NK-92 (cell line): ENCODE data around the gene TMEM87B.

Experiments used
- DNase-seq: peaks from one replicate; lab custom pipeline; 2025; ENCODE audit not compliant: unreplicated experiment; lab: John Stamatoyannopoulos, UW

Gene TMEM87B, protein sequence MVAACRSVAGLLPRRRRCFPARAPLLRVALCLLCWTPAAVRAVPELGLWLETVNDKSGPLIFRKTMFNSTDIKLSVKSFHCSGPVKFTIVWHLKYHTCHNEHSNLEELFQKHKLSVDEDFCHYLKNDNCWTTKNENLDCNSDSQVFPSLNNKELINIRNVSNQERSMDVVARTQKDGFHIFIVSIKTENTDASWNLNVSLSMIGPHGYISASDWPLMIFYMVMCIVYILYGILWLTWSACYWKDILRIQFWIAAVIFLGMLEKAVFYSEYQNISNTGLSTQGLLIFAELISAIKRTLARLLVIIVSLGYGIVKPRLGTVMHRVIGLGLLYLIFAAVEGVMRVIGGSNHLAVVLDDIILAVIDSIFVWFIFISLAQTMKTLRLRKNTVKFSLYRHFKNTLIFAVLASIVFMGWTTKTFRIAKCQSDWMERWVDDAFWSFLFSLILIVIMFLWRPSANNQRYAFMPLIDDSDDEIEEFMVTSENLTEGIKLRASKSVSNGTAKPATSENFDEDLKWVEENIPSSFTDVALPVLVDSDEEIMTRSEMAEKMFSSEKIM

DNA sequence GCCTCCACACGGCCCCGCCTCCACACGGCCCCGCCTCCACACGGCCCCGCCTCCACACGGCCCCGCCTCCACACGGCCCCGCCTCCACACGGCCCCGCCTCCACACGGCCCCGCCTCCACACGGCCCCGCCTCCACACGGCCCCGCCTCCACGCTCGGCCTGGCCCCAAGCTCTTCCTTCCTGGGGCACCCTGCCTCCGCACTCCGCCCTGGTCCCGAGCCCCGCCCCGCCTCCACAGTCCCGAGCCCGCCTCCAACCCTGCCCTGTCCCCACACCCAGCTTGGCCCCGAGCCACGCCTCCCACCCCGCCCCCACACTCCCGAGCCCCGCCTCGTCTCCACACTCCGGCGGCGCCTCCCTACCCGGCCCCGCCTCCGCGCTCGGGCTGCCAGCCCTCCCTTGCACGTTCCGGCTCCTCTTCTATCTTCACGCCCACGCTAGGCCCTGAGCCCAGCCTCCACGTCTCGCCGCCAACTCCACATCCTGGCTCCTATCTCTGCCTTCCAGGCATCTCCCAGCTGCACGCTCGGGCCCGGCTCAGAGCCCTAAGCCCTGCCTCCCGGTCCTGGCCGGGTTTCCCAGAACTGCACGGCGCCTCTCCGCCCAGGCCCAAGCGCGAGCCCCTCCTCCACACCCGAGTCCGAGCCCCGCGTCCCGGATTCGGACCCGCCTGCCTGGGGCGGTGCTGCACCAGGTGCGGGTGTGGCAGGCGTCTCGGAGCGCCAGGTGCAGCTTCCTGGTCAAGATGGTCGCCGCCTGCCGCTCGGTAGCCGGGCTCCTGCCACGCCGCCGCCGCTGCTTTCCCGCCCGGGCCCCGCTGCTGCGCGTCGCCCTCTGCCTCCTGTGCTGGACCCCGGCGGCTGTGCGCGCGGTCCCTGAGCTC is at the start of gene TMEM87B:
TMEM87B (plus strand) TSS at position 423 of the 883 bp plus-strand sequence; CDS start at position 746, 323 bp downstream.
- DNase-seq = peak; percentile 88

DNA sequence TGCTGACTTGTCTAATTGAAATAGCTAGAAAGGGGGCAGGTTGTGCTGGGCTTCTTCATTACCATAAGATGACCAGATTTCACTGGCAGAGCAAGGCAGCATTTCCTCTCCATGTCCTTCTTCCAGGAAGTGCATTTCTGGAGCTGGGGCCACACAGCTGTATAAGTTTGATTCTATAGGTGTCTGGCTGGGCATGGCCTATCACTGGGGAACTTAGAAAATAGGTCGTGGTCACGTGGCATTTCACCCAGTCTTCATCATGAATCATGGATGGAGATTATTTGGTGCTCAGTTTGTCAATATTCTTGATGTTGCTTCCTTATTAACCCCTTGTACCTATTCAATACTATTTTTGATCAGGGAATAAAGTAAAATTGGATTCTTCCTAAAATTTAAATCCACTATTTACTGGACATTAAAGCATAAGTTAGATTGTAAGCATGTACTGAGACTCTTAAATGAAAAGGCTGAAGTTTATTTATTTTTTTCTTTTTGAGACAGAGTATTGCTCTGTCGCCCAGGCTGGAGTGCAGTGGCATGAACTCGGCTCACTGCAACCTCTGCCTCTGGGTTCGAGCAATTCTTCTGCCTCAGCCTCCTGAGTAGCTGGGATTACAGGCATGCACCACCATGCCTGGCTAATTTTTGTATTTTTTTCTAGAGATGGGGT is 49.5 kb upstream of the TMEM87B start:
- no peak for DNase-seq

DNA sequence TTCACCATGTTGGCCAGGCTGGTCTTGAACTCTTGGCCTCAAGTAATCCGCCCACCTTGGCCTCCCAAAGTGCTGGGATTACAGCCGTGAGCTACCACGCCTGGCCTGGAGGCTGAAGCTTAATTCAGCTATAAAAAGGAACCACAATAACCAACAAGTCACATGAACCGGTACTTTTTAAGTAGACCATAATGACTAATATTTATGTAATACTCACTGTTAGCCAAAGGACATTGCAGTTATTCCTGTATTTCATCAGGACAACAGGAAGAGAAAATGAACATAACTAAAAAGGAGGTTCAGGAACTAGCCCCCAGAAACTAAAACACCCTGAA is 49.0 kb upstream of the TMEM87B start:
- DNase-seq = no peak

DNA sequence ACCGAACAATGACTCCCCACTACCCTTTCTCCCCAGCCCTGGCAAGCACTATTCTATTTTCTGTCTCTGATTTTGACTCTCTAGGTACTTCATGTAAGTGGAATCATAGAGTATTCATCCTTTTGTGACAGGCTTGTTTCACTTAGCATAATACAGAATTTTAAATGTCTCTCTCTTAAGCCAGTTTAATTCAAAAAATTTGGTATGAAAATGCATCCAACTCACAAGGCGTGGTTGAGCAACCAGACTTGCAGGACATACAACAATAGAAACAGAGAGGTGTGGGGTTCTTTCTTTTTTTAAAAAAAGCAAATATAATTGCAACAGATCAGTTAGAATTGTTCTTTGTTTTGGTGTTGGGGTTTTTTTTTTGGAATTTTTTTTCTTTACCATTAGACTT is 47.6 kb upstream of the TMEM87B start:
- DNase-seq = no peak

DNA sequence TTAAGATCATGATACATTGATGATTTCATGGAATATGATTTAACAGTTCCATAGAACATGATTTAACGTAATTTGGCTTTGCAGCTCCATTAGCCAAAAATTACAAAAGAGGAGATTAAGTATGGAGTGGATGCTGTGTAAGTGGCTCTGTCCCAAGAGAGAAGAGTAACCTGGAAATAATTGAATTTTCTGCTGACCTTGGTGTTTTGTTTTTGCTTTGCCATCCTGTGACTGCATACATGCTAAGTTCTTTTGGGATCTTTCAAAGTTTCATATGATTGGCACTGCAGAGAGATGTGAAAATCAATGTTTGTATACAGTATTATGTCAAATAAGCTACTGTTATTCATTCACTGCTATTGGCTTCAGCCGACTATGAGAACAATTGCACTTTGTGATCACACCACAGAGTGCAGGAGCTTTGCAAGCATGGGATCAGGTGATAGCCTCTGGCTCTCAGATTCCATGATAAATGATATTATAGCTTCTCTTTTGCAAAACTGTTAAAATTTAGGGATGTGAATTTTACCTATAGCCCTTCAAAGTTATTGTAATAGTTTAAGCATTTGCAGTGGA is 46.1 kb upstream of the TMEM87B start:
- DNase-seq = no peak

DNA sequence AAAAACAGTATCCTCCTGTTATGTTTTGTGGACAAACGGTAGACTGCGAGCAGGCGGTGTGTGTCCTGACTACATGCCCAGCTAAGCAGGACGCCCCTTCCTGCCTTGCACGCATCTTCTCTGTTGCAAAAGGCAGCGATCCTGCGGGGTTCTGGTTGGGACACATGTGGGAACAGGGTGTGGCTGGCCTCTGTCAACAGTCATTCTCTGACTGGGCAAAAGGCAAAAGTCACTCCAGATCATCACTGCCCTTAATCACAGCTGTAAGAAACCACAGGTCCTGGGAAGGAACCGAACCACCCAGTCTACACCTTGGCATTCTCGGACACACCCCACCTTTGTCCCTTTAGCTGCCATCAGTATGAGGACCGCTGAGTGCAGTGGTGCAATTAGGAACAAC is 44.3 kb upstream of the TMEM87B start:
- DNase-seq = no peak

DNA sequence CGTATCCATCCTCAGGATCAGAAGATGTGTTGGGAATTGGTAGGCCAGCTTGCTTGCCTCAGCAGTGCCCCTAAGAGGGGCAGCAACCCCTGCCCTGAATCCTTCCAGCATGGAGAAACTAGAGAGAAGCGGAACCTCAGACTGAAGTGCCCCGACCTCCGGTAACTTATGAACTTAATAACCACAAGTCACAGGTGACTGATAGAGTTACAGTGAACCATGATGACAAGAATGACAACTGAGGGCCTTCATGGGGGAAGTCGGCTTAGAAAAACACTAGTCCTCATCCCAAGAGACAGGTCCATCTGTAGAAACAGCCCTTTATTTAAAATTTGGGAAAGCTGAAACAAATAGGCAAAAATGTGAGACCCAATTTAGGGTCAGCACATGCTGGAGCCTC is 42.5 kb upstream of the TMEM87B start:
- no peak for DNase-seq

DNA sequence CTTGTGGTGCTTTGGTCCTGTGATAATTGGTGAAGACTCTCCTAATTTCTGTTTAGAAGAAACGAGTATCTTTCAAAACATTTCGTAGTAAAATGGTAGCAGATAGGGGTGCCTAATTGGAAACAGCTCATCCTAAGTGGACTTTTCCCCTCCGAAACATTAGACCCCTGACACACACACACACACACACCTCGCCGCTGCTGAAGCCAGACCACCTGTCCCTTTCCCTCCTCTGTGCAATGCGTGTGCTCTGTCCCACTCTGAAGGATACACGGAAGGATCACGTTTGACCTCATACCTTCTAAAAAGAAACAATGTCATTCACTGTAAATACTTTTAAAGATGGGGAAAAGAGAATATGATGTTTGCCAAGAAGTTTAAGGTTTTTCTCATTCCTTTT is 36.2 kb upstream of the TMEM87B start:
- DNase-seq = no peak

DNA sequence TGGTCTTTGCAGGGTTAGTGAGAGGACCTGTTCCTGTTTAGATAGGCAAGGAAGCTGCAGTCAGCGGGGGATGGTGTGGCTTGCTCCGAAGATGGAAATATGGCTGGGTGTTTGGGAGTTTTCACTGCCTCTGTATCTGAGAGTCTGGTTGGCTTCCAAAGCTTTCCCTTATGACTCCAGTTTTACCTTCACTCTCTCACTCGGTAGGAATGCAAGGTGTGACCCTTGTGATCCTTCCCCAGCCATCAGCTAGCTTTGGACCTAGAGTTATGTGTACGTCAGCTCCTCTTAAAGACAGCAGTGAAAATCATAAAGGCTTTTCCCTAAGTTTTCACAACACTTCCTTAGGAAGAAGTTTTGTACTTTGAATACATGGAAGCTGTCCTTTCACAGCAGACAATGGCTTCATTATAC is 35.5 kb upstream of the TMEM87B start:
- no peak for DNase-seq

DNA sequence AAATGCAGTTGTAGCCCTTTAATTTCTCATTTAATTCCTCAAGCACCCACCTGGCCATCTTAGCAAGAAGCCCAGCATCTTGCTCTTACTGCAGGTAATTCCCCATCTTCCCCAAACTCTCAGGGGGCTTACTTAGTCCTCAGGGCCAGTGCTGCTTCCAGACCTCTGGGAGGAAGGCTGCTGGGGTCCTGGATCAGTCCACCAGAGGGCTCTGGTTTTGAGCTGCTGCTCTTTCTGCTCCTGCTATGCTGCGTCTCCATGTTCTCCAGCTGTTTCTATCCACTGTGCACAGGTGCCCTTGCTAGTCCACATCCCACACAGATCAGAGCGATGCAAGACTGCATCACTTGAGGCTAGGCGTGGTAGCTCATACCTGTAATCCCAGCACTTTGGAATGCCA is 34.5 kb upstream of the TMEM87B start:
- no peak for DNase-seq

DNA sequence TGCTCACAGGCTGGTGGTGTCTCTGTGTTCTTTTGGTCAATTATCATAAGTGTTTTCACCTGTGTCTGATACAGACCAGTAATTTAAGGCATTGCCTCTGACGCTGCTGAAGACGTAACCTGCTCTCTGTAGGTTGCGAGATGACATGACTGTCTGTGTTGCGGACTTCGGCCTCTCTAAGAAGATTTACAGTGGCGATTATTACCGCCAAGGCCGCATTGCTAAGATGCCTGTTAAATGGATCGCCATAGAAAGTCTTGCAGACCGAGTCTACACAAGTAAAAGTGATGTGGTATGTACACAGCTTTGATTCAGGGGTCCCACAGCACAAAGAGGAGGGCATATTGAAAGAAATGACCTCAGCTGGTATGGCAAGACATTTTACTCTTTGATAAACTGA is 33.8 kb upstream of the TMEM87B start:
- DNase-seq = no peak

DNA sequence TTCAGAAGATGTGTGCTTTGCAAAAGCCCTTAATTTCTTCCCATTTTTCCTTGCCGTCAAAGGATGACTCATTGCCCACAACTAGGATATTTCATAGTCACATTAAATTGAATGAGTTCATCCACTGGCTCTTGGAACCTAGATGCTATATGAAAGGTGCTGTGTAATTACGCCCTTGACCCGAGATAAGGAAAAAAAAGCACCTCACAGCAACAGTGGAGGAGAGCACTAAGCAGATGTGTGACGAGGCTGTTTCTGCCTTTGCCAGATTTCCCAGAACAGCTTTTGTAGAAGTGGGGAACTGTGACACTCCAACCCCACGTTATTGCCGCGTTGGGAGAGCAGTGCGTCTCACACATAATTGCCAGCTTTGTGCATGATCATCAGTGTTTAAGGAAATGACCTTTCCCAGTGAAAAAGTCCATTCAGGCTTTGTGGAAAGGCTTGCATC is 33.3 kb upstream of the TMEM87B start:
- no peak for DNase-seq

DNA sequence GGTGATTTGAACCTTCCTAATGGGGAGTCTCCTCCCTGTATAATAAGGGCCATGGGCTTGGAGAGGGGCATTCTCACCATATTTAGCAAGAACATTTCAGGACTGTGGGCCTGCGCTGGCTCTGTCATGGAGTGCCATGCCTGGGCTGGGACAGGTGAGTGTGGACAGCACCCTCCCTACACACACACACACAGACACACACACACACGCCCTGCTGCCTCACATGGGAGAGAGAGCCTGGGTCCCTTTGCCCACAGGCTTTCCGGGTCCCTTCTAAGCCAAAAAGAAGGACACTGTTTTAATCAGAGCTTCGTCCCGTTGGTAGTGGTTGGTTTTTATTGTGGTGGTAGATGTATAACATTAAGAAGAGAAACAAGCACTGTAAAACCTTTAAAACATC is 31.4 kb upstream of the TMEM87B start:
- DNase-seq = no peak

DNA sequence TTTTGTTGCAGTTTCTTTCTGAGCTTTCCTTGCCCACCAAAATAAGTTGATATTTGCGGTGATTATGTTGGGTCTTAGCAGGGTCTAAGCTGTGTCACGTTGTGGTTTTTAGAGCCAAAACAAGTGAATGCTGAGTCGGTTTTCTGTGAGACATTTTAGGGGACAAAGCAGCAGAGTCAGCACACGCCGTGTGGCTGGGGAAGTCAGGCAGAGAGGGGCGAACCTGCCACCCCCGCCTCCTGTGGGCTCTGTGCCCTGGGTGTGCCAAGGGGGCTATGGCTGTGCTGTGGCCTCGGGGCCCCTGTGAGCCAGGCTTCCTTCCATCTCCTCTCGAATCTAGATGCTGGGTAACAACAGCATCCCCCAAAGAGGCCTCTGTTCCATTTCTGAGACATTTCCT is 30.8 kb upstream of the TMEM87B start:
- DNase-seq = no peak

DNA sequence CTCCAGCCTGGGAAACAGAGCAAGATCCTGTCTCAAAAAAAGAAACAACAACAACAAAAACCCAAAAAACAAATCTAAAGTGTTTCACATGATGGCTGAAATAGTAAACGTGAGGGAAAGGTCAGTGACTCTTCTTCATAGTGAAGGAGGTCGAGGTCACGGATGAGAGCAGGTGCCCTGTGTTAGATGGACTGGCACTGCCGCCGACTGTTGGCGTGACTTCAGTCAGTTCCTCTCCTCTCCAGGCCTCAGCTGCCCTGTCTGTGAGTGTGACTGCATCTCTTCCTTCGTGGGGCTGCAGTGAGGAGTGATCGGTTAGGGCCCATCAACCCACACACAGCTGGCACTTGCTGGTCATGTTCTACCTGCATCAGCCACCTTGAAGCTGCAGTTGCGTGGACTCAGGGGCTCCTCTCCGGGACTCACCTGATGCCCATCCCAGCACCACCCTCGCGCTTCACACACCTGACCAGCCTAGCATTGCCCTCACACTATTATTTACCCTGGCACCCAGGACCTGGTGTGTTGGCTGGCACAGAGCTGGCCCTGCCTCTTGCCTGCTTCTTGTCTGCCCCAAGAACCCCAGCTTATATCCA is 30.1 kb upstream of the TMEM87B start:
- DNase-seq = no peak

DNA sequence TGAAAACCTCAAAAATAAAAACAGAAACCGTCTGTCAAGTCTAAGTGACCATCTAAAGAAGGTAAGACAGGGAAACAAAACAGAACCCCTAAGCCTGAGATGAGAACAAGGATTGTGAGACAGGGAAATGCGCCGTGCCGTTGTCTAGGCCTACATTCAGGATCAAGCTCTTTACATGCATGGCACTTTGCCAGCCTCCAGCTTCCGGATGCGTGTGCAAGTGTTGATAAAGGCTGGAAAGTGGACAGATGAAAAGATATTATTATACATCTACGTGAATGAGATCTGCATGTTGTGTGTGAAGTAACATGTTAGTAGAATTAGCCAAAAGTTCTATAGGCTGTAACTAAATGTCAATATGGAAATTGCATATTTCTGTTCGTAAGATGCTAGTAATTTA is 28.6 kb upstream of the TMEM87B start:
- no peak for DNase-seq

DNA sequence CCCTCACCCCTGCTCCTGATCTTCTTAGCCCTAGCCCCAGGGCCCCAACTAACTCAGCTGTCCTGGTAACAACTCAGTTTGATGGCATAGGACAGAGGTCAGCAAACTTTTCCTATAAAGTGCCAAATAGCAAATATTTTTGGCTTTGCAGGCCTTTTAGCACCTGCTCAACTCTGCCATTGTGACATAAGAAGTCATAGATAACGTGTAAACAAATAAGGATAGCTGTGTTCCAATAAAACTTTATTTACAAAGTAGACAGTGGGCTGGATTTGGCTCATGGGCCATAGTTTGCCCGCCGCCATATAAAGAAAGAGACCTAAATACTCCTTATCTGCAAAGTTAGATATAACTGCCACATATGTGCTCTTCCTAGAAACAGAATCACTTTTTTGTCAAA is 27.3 kb upstream of the TMEM87B start:
- DNase-seq = no peak

DNA sequence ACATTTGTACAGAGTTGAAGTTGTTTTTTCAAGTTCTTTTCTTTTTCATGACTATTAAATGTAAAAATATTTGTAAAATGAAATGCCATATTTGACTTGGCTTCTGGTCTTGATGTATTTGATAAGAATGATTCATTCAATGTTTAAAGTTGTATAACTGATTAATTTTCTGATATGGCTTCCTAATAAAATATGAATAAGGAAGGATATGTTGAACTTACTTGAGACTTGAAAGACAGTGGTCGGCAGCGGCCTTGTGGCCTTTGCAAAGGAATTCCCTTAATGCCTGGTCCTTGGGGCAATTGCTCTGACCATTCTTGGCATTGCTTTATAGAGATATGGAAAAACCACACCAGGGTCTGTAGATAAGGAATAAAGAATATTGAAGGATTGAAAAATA is 25.9 kb upstream of the TMEM87B start:
- DNase-seq = no peak

DNA sequence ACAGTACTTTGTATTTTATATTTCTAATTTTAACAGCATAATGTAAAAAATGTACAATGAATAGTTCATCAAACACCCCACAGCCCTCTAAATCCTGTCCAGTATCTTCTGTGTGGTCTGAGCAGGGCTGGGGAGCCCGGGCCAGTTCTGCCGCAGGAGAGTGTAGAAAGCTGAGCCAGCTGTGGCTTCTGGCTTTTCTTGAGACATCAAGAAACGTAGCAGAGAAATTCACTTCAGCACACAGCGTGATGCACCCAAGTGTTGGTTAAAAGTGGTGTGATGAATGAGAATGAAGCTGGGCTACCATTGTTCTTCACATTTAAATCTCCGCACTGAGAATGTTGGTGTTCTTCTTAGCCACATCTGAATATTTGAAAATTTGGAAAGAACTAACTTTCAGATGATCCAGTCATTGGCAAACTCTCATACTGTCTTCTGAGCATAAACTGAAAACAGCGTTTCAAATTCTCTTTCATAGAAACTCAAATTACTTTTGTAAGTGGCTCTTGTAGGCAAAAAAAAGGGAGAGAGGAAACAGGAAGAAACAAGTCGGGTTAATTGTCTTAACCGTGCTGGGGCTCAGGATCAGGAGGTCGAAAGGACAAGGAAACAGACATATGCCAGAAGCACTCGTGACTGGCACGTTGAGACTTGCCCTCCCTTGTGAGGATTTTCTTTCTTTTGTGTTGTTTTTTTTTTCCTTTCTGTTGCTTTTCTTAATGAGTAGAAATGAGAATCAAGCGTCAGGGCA is 23.4 kb upstream of the TMEM87B start:
- no peak for DNase-seq

DNA sequence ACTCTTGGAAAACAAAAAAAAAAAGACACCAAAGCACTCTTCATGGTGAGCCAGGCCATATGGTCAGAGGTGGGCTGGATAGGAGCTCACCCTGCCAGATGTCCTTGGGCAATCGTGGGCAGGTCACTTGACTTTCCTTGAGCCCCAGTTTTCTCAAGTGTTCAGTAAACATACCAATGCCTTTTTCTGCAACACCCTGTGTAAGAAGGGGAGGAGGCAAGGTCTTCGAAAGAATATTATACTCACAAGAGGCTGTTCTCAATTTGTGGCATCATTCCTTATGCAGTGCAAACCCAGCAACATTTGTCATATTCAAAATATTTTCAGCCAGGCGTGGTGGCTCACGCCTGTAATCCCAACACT is 22.9 kb upstream of the TMEM87B start:
- DNase-seq = no peak
